ENCODE measurements around the gene CHTF18.

CHTF18 gene

GRCh38 chr16:824194-824593 is 35.8 kb downstream of the CHTF18 start:
- no peak for DNase-seq (ENCODE audit: low read depth)
- TF ChIP-seq, protein P1, sequence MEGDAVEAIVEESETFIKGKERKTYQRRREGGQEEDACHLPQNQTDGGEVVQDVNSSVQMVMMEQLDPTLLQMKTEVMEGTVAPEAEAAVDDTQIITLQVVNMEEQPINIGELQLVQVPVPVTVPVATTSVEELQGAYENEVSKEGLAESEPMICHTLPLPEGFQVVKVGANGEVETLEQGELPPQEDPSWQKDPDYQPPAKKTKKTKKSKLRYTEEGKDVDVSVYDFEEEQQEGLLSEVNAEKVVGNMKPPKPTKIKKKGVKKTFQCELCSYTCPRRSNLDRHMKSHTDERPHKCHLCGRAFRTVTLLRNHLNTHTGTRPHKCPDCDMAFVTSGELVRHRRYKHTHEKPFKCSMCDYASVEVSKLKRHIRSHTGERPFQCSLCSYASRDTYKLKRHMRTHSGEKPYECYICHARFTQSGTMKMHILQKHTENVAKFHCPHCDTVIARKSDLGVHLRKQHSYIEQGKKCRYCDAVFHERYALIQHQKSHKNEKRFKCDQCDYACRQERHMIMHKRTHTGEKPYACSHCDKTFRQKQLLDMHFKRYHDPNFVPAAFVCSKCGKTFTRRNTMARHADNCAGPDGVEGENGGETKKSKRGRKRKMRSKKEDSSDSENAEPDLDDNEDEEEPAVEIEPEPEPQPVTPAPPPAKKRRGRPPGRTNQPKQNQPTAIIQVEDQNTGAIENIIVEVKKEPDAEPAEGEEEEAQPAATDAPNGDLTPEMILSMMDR (IDR thresholded peaks at IDR 0.05; ENCODE audit: control insufficient read depth, extremely low read depth, insufficient read depth): no peak
- no peak overlapping the region for H3K4me3 ChIP-seq (ENCODE audit: low read depth, low read length)

GRCh38 chr16:824601-825000 is 36.2 kb downstream of the CHTF18 start:
- no peak overlapping the region for H3K4me3 ChIP-seq (ENCODE audit: low read depth, low read length)
- TF ChIP-seq, protein P1 (IDR thresholded peaks at IDR 0.05; ENCODE audit: control insufficient read depth, extremely low read depth, insufficient read depth): no peak
- no peak for DNase-seq (ENCODE audit: low read depth)

DNA sequence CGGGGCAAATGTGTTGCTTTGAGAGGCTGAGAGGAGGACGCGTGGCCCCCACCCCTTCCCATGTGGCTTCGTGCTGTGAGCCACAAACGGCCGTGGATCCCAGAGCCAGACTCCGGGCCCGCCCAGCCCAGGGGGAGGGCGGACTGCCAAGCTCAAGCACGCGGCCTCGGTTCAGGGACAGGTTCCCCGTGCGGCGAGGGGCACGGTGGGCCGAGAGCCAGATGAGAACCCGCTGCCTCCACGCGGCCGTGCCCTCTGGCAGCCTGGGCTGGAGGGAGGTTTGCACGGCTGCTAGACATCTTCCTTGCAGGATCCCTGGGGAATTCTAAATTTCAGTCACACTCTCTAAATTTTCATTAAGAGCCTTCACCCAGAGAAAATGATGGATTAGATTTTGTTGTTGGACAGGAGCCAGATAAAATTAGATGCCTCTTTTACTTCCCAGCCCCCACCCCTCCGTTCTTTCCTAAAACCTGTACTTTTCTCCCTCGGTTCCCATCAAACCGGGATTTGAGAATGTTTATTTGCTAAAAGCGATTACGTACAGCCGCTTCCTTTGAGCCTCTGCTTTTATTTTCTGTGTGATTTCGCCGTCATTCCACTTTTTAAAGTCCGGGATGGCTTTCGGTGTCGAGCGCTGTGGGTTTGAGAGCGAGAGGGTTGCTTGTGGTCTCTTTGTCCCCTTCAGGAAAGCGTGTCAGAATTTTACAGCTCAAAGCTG is 37.1 kb downstream of the CHTF18 start:
- DNase-seq (ENCODE audit: low read depth): no peak
- TF ChIP-seq, protein P1 (IDR thresholded peaks at IDR 0.05; ENCODE audit: control insufficient read depth, extremely low read depth, insufficient read depth): no peak
- no peak overlapping the region for H3K4me3 ChIP-seq (ENCODE audit: low read depth, low read length)

GRCh38 chr16:827513-827912 is 39.1 kb downstream of the CHTF18 start:
- TF ChIP-seq, protein P1 (IDR thresholded peaks at IDR 0.05; ENCODE audit: control insufficient read depth, extremely low read depth, insufficient read depth): no peak
- no peak for DNase-seq (ENCODE audit: low read depth)
- H3K4me3 ChIP-seq (ENCODE audit: low read depth, low read length): no peak overlapping the region

DNA sequence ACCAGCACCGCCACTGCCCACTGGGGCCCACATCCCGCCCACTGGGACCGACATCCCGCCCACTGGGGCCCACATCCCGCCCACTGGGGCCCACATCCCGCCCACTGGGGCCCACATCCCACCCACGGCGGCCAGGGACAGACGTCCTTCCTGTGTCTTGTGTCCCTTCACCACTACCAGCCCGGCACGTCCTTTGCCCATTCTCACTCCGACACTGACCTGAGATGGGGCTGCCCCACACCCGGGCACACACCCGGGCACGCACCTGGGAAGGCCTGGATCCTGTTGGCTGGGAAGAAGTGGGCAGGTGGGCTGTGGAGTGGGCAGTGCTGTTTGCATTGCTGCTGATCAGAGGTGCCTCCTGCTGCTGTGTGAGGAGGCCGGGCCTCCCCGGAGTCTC is 40.5 kb downstream of the CHTF18 start:
- TF ChIP-seq, protein P1 (IDR thresholded peaks at IDR 0.05; ENCODE audit: control insufficient read depth, extremely low read depth, insufficient read depth): no peak
- no peak for DNase-seq (ENCODE audit: low read depth)
- H3K4me3 ChIP-seq (ENCODE audit: low read depth, low read length): no peak overlapping the region

GRCh38 chr16:830107-830870 is 41.9 kb downstream of the CHTF18 start:
- DNase-seq (ENCODE audit: low read depth): no peak
- no peak overlapping the region for H3K4me3 ChIP-seq (ENCODE audit: low read depth, low read length)
- TF ChIP-seq, protein P1 (IDR thresholded peaks at IDR 0.05; ENCODE audit: control insufficient read depth, extremely low read depth, insufficient read depth): no peak

Measured in LNCaP clone FGC (cell line).